SK-N-MC (cell line): ENCODE results near the gene UBAC2.

Source experiments
- EZH2 ChIP-seq: fragments of 200-600 bp; sonication (generic); IDR thresholded peaks from one replicate; pipeline ENCODE4 v1.6.1; 2017; ENCODE audit warnings: antibody characterized with exemption
- POLR2AphosphoS5 ChIP-seq: IDR thresholded peaks from 2 replicates; pipeline ENCODE4 v1.6.1; 2012; ENCODE audit warnings: mild to moderate bottlenecking, low read depth, low read length, borderline replicate concordance

DNA sequence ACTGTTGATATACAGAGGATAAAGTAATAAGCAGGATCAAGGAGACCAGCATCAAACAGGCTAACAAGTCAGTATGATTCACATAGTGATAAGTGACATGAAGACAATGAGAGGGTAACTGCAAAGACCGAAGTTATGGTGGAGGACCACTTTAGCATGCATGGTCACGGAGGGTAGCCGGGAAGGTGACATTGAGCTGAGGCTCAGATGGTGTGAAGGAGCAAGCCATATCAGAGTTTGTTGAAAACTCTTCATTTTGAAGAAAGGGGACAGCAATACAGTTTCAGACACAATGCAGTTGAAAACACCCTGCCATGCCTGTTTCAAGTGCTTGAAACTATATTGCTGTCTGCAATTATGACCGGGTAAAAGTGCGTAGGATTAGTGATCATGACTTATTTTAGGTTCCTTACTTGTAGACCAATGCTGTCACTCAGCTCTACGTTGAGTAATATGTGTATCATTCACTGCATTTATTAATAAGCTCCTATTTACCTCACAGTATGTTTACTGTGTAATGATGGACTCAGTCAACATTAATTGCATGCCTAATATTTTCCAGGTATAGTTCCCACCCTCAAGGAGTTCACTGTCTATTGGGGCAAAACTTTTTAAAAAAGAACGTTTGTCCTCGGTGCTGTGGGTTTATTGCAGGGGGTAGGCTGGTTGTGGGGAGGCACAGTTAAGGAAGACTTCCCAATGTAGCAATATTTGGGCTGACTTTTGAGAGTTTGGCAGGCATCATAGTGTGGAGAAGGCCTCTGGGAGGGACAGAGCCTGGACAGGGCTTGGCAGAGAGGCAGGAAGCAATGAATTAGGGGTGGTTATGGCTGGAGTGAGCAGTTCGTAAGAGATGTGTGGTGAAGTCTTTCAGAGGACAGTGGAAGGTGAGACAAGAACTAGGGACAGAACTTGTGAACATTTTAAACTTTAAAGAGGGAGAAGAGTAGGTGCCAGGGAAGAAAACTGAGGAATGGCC, 3.2 kb downstream of the UBAC2 start:
- TF ChIP-seq EZH2 (no peak), POLR2AphosphoS5 (no peak)
